Measurements from ENCODE around the gene PRDM11. TPM values are rescaled to one million over a fixed set of nuclear protein-coding genes. Genes with fewer than 3 reads are reported as not detected.

The PRDM11 gene
- total RNA-seq, 1 experiment from 2014 or later, result 10.7 TPM

- H3F3A ChIP-seq (ENCODE audit: insufficient read depth, low read depth), result no peaks in the 10 kb centered on the region
- H3K4me1 ChIP-seq (replicated peaks; ENCODE audit: insufficient read depth), result no peaks in the 10 kb centered on the region
- TF ChIP-seq CTCF (conservative IDR thresholded peaks at IDR 0.05) (no peak), EZH2 (IDR thresholded peaks at IDR 0.05; ENCODE audit: low read depth) (no peak)
- no TSS peak for BruUV-seq (replicated peaks)
- no peaks in the 10 kb centered on the region for H3K9me3 ChIP-seq (ENCODE audit: insufficient read depth, low read depth)
- no peaks in the 10 kb centered on the region for H3K36me3 ChIP-seq (ENCODE audit: low read depth)
- no peaks in the 10 kb centered on the region for H4K20me1 ChIP-seq (ENCODE audit: insufficient read depth)
- no peak for DNase-seq
- no peak overlapping the region for H3K4me3 ChIP-seq
- no peaks in the 10 kb centered on the region for H3K9me2 ChIP-seq (ENCODE audit: insufficient read depth)
- intact Hi-C loops (cut with micrococcal nuclease; ENCODE audit: unreplicated experiment), result no loop called here
- no peak overlapping the region for H2AFZ ChIP-seq
- no peaks in the 10 kb centered on the region; the same call in 1 of the 2 replicates for H3K27me3 ChIP-seq (ENCODE audit: insufficient read depth, low read depth)
- H3K79me2 ChIP-seq (ENCODE audit: low read depth), result no peaks in the 10 kb centered on the region
- ChIA-PET CTCF (no interaction called here), POLR2A (ENCODE audit: unreplicated experiment) (no interaction called here)
- H3K4me2 ChIP-seq, result no peak overlapping the region
- no peak overlapping the region for H3K27ac ChIP-seq
Observed at GRCh38 chr11:45171550-45171949, 25.1 kb downstream of the PRDM11 start.

GRCh38 chr11:45173064-45173463 is 26.6 kb downstream of the PRDM11 start:
- no peaks in the 10 kb centered on the region for H3K9me2 ChIP-seq (ENCODE audit: insufficient read depth)
- CTCF ChIA-PET, result no interaction called here
- H2AFZ ChIP-seq, result no peak overlapping the region
- H3K4me1 ChIP-seq (replicated peaks; ENCODE audit: insufficient read depth), result no peaks in the 10 kb centered on the region
- H4K20me1 ChIP-seq (ENCODE audit: insufficient read depth), result no peaks in the 10 kb centered on the region
- TF ChIP-seq CTCF (conservative IDR thresholded peaks at IDR 0.05), result no peak
- TF ChIP-seq EZH2 (IDR thresholded peaks at IDR 0.05; ENCODE audit: low read depth), result no peak
- intact Hi-C loops (cut with micrococcal nuclease; ENCODE audit: unreplicated experiment), result no loop called here
- no peak overlapping the region for H3K4me3 ChIP-seq
- POLR2A ChIA-PET (ENCODE audit: unreplicated experiment), result no interaction called here
- no peaks in the 10 kb centered on the region for H3F3A ChIP-seq (ENCODE audit: insufficient read depth, low read depth)
- no peaks in the 10 kb centered on the region for H3K36me3 ChIP-seq (ENCODE audit: low read depth)
- no TSS peak for BruUV-seq (replicated peaks)
- no peak overlapping the region for H3K4me2 ChIP-seq
- no peaks in the 10 kb centered on the region for H3K9me3 ChIP-seq (ENCODE audit: insufficient read depth, low read depth)
- H3K27ac ChIP-seq, result no peak overlapping the region
- DNase-seq, result no peak
- H3K27me3 ChIP-seq (ENCODE audit: insufficient read depth, low read depth), result no peaks in the 10 kb centered on the region
- H3K79me2 ChIP-seq (ENCODE audit: low read depth), result no peaks in the 10 kb centered on the region

GRCh38 chr11:45174168-45174835 is 27.9 kb downstream of the PRDM11 start:
- Histone ChIP-seq H3K36me3 (ENCODE audit: low read depth) (no peaks in the 10 kb centered on the region), H4K20me1 (ENCODE audit: insufficient read depth) (no peaks in the 10 kb centered on the region), H3K4me2 (no peak overlapping the region), H3F3A (ENCODE audit: insufficient read depth, low read depth) (no peaks in the 10 kb centered on the region), H3K4me3 (no peak overlapping the region), H2AFZ (no peak overlapping the region), H3K9me3 (ENCODE audit: insufficient read depth, low read depth) (no peaks in the 10 kb centered on the region), H3K9me2 (ENCODE audit: insufficient read depth) (no peaks in the 10 kb centered on the region), H3K27ac (no peak overlapping the region), H3K79me2 (ENCODE audit: low read depth) (no peaks in the 10 kb centered on the region), H3K4me1 (replicated peaks; ENCODE audit: insufficient read depth) (0 out of 2 replicates have a peak, but pooled peaks cover 3% of the 10 kb centered on the region), H3K27me3 (ENCODE audit: insufficient read depth, low read depth) (no peaks in the 10 kb centered on the region)
- BruUV-seq (replicated peaks), result no TSS peak
- CTCF ChIA-PET, result interaction anchor here (0.6 kb wide), 1 partner anchor 18 kb away, joined by 12 read pairs; no protein-coding TSS in a partner anchor
- POLR2A ChIA-PET (ENCODE audit: unreplicated experiment), result no interaction called here
- DNase-seq, result no peak
- intact Hi-C loops (cut with micrococcal nuclease; ENCODE audit: unreplicated experiment), result no loop called here
- TF ChIP-seq CTCF (conservative IDR thresholded peaks at IDR 0.05) (no peak), EZH2 (IDR thresholded peaks at IDR 0.05; ENCODE audit: low read depth) (no peak)

All from PC-9 (cell line).